Skin of body (tissue), 2 donors: ENCODE data around the gene C15orf62. TPM values are rescaled to one million over a fixed set of nuclear protein-coding genes. Genes with fewer than 3 reads are reported as not detected.

Experiments used
- DNase-seq: peaks from one replicate; lab custom pipeline; 2025; lab: John Stamatoyannopoulos, UW
- total RNA-seq: library from RNA; depleted of rRNA; stranded (reverse); fragments of >200 nt; gene quantifications from one replicate; pipeline ENCODE4 v1.2.3, GENCODE V29; 2014

The C15orf62 gene, protein sequence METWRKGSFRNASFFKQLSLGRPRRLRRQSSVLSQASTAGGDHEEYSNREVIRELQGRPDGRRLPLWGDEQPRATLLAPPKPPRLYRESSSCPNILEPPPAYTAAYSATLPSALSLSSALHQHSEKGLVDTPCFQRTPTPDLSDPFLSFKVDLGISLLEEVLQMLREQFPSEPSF
- 3.3 TPM for total RNA-seq

DNA sequence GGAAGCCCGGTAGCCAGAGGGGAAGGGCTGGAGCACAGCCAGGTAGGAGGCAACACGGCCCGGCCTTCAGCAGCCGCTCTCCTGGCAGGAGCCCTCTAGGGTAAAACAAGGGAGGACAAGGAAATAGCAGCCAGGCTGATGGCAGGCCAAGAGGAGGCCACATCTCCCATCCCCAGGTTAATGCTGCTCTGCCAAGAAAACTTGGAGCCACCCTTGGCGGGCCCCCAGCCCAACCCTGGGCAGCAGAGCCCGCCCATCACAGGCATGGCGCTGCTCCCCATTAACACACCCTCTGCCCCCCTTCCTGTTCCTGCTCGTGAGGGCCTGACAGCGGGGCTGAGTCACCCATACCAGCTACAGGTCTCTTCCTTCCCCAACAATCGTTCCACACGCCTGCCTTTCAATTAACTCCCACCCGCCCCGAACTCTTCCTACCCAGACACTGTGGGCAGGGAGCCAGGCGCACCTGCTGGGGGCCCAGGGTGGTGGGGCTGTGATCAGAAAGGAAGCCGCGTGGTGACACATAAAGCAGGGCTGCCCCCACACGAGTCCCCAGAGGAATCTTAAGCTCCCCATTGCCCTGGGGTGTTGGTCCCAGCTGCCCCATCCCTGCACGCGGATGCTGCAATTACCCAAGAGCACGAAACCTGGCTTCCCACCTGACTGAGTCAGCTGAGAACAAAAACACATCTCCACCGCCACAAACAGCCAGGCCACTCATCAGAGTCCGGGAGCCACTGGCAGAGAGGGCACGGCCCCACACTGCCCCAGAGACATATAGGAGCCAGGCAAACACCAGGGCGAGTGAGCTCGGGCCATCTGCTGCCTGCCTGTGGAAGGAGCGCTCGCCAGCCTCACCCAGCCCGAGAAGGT, at the start of gene C15orf62:
C15orf62 (plus strand) TSS at position 707 of the 873 bp plus-strand sequence. CDS start 516 bp downstream, outside the sequence.
- DNase-seq, result no peak

DNA sequence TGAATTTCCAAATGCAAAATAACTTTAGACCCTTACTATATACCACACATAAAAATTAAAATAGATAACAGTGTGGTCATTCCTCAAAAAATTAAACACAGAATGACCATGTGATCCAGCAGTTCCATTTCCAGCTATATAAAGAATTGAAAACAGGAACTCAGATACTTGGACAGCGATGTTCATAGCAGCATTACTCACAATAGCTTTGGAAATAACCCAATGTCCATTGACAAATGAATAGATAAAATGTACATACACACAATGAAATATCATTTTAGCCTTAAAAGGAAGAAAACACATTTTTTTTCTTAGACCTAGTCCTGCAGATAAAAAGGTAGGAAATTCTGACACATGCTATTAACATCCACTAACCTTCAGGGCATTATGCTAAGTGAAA, 48.1 kb upstream of the C15orf62 start:
- DNase-seq, result no peak

DNA sequence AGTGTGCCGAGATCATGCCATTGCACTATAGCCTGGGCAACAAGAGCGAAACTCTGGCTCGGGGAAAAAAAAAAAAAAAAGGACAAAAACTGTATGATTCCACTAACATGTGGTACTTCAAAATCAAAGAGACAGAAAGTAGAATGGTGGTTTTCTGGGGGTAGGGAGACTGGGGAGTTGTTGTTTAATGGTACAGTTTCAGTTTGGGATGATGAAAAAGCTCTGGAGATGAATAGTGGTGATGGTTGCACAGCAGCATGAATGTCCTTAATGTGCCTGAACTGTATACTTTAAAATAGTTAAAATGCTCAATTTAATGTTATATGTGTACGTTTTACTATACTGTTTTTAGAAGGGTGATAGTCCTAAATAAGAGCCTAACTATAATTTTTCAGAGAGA, 47.4 kb upstream of the C15orf62 start:
- DNase-seq, result no peak

DNA sequence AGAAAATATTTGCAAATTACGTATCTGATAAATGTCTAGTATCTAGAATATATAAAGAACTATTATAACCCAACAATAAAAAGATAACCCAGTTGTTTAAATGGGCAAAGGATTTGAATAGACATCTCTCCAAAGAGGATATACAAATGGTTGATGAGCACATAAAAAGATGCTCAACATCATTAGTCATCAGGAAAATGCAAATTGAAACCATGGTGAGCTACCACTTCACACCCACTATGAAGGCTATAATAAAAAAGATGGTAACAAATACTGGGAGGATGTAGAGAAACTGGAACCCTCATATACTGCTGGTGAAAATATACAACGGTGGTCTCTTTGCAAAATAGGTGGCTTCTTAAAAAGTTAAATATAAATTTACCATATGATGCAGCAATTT, 46.8 kb upstream of the C15orf62 start:
- no peak for DNase-seq

- DNase-seq, result no peak
These were observed 45.9 kb upstream of the C15orf62 start for GRCh38 chr15:40723919-40724318.

DNA sequence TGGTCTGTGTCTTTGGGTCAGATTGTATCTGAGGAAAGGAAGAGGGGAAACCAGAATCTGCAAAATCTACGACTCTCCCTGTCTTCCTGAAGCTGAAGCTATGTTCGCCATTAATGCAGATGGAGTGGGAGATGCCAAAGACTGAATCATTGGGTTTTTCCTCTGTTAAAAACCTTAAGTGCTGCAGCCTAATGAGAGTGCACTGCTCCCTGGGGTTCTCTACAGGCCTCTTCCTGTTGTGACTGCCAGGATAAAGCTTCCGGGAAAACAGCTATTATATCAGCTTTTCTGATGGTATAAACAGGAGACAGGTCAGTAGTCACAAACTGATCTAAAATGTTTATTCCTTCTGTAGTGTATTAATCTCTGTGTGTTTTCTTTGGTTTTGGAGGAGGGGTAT, 38.7 kb upstream of the C15orf62 start:
- DNase-seq, result no peak

GRCh38 chr15:40736575-40736974, 33.2 kb upstream of the C15orf62 start:
- DNase-seq, result no peak

DNA sequence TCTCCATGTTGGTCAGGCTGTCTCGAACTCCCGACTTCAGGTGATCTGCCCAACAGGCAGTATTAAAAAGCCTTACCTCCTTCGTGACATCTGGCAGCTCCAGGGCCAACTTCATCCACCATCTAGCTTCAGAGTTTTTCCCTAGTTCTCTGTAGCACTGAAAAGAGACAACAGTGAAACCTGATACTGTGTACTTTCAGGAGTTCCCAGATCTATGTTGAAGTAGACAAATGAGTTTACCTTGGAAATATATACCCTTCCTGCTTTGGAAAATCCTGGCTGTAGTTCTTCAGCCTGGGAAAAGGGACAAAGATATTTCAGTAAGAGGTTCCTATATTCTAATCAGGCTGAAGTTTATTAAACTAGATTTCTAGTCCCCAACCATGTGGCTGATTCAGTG, 32.7 kb upstream of the C15orf62 start:
- DNase-seq, result no peak

DNA sequence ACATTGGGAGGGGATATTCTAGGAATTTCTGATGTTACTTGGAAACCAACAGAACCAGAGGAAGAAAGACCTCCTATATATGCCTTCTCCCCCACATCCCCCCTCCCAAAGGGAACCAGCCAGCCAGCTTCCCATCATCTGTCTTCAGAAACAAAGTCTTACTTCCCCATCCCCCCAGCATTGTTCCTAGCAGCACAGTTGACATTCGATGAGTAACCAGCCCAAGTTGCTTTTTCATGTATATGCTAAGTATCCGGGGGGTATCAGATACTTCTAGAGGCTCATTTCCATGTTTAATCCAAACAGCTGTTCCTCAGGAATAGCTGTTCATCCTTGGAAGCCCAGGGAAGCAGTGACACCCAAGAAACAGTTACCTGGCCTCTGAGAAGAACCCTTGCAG, 30.7 kb upstream of the C15orf62 start:
- DNase-seq, result no peak

GRCh38 chr15:40739854-40740253, 29.9 kb upstream of the C15orf62 start:
- no peak for DNase-seq

DNA sequence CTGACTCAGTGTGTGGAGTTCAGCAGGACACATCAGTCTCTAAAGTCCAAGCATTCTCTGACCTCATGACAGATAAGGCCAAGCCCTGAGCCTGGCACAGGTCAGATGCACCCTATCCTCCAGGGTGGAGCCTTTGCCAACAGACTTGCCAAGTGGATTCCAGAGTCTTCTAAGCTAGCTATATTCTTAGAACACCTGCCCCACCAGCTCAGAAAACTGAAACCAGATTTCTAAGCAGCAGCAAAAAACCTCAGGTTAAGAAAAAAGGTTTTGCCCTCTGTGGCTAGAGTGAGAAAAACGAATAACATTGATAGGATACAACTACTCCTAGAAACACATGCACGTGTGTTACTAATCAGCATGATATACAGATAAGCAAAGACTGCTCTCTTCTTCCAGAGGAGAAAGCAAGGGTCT, 26.3 kb upstream of the C15orf62 start:
- DNase-seq, result no peak

DNA sequence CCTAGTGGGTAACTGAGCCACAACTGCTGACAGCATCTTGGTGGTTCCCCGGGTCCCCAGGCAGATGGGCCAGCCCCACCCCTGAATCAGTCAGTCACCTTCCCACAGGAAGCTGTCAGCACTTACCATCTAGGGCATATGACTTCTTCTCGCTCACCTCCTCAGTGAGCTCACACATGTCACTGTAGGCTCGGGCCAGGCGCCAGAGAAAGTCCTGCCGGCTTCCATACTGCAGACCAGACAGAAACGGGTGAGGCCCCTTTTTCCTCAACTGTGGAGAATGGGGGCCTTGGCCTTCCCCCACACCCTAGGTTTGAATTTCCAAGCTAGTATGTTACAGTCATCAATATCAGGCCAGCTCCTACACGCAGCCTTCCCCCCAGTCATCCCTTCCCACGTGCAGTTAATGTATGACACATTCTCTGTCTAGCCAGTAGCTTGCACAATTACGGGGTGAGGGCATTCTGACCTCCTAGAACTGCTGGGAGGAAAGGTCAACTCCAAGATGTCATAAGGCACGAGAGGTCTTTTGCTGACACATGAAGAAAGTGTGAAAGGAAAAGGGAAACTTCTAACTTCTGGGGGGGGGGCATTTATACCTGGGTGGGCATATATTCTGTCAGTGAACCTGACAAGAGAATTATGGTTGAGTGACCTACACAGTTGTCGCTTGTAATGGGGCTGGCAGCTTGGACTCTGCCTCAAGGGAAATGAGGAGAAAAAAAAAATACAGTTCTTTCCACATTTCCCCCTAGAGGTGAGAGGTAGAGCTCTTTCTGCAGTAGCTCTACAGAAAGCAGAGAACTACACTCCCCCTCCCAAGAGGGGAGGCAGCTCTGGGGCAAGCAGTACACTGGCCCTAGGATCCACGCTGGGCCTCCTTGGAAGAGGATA, 25.6 kb upstream of the C15orf62 start:
- no peak for DNase-seq

DNA sequence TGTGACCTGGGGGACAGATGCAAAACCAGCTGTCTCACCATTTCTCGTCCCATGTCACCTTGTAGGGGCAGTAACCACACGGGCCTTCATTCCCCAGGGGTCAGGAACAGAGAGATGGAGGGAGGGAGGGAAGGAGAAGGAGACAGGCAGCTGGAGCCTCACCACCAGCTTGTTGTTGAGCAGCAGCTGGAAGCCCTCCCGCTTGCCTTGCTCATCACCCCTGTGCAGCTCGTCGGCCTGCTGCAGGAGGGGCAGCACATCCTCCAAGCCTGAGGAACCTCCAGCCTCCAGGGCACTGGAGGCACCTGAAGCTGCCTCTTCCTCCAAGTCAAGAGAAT, 25.0 kb upstream of the C15orf62 start:
- DNase-seq, result no peak

- no peak for DNase-seq
These were observed 22.8 kb upstream of the C15orf62 start for GRCh38 chr15:40746916-40747418.

DNA sequence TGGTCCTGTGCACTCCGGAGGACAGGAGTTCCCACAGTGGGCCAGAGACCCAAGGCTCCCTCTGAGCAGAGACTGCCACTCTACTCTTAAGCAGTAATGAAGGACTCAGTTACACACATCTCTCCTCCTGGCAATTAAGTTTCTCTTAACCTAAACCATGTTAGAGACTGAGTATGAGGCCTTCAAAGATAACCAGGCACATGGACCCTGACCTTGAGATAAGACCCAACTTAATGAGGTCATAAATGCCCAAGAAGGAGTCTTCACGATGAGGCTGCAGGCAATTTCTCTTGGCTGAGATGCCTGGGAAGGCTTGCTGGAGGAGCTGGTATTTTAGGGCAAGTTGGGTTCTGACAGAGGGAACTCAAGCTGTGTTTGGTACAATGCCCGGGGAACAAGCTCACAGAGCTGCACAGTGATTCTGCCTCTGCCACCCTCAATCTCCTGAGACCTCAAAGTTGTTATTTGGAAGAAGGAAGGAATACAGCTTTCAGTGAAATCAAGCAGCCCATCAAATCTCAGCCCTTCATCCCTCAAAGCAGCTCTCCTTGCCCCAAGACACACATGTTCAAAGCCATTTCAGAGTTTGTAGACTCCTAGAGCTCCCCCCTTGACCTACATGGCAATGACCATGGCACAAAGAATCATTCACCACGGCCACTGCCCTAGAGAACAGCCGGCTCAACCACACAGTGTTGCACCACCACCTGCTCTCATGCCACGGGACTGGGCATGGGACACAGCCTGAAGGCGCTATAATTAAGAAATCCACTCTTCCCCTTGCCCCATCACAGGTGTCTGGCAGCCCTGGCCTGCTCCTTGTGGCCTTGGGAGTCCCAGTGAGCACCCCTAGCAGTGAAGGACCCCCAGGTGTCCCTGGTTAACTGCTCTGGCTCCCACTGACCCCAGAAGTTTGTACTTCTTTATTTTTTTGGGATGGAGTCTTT, 21.8 kb upstream of the C15orf62 start:
- DNase-seq, result no peak

DNA sequence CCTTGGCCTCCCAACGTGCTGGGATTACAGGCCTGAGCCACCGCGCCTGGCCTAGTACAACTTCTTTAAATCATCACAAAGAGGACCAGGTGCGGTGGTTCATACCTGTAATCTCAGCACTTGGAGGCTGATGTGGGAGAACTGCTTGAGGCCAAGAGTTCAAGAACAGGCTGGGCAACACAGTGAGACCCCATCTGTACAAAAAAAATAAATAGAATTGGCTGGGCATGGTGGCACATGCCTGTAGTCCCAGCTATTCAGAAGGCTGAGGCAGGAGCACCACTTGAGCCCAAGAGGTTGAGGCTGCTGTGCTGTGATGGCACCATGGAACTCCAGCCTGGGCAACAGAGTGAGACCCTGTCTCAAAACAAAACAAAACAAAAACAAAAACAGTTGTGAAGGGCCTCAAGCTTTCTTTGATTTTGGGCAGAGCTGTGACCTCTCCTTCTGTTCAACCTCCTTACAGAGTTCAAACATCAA, 20.6 kb upstream of the C15orf62 start:
- no peak for DNase-seq

DNA sequence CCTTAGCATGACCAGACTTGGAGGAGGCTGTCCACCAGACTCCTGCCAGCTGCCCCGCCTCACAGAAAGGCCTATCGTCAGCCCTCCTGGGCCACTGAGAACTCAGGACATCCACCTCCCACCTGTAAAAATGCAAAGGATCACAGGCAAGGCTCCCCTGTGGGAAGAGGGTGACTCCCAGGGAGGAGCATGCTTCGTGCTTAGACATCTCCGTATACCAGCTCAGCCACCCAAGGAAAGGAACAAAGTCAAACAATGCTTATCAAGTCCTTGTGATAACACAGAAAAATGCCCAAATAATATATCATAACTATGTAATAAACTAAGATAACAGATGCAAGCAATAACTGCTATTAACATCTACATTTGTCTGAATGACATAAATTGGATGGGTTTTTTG, 18.9 kb upstream of the C15orf62 start:
- no peak for DNase-seq

DNA sequence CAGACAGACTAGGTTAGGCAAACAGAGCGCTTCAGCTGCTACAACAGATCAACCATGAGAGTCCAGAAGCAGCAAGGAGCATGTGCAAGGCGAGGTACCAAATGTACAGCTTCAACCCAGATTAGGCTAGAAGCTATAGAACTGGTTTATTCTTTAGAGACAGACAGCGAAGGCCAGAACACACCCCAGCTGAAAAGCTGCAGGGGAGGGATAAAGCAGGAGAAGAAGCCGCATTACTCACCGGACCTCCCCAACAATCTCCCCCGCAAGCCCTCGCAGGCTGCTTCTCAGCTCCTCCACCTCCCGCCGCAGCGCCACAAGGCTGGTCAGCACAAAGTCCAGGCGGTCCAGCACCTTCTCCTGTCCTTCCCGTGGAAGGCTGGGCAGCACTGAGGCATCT, 18.0 kb upstream of the C15orf62 start:
- DNase-seq, result no peak

DNA sequence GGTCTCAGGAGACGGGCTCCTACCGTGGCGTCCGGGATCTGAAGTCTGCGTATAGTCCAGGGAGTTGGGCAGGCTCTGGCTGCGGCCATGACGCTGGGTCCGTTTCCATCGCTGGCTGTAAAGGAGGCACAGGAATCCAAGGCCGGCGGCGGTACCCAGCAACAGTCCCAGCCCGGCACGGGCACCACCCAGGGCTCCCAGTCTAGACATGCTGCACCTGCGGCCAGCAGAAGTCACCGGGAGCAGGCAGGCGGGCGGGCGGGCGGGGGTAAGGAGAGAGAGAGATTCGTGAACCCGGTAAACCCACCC, 15.3 kb upstream of the C15orf62 start:
- no peak for DNase-seq

DNA sequence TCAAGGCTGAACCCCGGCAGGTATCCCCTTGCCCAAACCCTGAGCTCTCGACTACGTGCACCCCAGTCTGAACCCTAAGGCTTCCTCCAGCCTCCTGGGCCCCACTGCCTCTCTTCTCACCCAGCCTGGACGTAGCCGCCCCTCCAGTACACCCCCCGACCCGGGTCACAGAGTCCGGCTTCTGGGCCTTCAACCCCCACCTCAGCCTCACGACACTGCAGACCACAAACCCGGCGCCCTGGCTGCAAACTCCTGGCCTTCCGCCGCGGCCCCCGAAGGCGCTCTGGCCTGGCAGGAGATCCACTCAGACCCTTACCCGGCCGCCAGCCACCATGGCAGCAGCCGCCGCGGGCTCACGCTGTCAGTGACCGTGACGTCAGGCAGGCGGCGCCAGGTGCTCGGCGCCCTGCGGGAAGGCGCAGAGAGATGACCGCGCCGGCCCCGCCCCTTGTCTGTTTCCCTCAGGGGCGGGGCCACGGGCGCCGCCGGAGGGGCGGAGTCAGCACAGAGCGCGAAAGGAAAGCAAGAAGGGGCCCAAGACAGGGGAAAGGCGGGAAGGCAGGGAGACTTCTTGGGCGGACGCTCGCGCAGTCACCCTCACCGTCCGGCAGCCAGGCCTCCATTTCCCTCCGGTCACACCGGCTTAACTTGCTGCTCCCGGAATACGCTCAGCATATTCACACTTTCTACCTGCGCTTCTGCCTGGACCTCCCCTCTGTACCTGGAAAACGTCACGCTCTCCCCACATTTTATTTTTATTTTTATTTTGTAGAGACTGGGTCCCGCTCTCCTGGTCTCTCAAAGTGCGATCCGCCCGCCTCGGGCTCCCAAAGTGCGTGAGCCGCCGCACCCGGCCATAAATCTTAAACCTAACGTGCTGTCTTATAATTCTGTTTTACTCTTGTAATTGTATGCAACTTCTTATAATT, 14.6 kb upstream of the C15orf62 start, which contains the start of gene RMDN3:
RMDN3 (minus strand) TSS at position 372 of the 929 bp plus-strand sequence. CDS start 471 bp downstream, outside the sequence.
- peak; percentile 92 for DNase-seq
